Measurements from ENCODE around the gene CREB5. TPM values are rescaled to one million over a fixed set of nuclear protein-coding genes. Genes with fewer than 3 reads are reported as not detected.

The CREB5 gene
- total RNA-seq, 4 donors from 2014 or later, result 0.88 to 31.4 (median 15.9) TPM

DNA sequence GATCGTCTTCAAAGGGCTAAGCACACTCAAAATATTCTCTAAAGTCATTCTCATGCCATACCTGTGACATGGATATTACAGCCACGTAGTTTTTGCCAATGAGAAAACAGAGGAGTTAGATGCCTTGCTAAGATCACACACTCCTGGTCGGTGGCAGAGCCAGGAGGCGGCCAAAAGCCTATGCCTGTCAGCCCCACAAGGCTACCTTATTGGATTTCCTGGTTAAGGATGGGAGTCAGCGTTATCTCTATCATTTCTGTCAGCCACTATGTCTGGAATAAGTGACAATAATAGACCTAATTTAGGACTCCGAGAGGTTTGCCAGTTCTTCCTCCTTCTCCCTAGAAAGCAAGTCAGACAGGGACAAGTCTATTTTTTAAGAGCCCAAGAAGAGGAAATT lies 295.0 kb downstream of the CREB5 start:
- Histone ChIP-seq H3K4me1 (no peaks in the 10 kb centered on the region), H3K36me3 (no peaks in the 10 kb centered on the region), H3K4me3 (no peak overlapping the region), H3K9me3 (no peaks in the 10 kb centered on the region), H3K27ac (no peak overlapping the region), H3K27me3 (no peaks in the 10 kb centered on the region)
- no peak for DNase-seq
- no peak for TF ChIP-seq POLR2A (IDR thresholded peaks at IDR 0.05)
- TF ChIP-seq, protein P1, sequence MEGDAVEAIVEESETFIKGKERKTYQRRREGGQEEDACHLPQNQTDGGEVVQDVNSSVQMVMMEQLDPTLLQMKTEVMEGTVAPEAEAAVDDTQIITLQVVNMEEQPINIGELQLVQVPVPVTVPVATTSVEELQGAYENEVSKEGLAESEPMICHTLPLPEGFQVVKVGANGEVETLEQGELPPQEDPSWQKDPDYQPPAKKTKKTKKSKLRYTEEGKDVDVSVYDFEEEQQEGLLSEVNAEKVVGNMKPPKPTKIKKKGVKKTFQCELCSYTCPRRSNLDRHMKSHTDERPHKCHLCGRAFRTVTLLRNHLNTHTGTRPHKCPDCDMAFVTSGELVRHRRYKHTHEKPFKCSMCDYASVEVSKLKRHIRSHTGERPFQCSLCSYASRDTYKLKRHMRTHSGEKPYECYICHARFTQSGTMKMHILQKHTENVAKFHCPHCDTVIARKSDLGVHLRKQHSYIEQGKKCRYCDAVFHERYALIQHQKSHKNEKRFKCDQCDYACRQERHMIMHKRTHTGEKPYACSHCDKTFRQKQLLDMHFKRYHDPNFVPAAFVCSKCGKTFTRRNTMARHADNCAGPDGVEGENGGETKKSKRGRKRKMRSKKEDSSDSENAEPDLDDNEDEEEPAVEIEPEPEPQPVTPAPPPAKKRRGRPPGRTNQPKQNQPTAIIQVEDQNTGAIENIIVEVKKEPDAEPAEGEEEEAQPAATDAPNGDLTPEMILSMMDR (IDR thresholded peaks at IDR 0.05), result no peak

DNA sequence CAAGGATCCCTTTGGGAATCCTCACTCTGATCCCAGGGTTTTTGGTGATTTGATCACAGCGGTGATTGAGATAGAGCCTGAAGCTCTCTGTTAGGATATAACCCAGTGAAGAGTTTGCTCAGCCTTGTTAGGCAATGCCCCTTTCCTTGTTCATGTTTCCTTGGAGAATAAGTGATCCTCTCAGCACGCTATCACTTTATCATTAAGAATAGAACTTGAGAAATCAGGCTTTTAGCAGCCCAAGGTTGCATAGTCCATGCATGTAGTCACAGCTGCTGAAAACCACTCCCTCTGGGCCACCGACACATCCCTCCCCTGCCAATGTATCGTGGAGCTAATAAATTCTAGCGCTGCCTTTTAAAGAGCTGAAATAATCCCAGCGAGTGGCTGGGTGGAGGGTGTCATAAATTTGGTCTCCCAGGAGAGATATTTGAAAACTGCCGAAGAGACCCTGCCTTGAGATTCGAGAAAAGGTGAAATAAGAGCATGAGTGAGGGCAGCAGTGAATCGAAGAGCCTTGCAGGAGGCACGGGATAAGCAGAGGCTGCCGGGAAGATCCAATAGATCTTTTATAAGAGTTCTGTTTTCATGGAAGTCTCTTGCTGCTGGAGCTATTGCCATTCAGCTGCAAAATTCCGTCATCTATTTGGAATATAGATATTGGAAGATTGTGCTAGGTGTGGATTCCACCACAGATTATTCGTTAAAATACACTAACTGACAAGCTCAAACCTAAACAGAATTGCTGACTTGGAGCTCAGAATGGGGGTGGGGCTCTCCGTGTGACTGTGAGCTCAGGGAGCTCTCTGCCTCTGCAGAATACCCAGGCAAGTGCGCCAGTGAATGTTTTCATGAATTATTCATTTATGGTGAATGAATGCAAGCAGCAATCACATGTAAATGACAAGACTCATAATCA lies 296.0 kb downstream of the CREB5 start:
- TF ChIP-seq, protein P1 (IDR thresholded peaks at IDR 0.05), result no peak
- no peak for TF ChIP-seq POLR2A (IDR thresholded peaks at IDR 0.05)
- no peaks in the 10 kb centered on the region for H3K4me1 ChIP-seq
- DNase-seq, result no peak
- no peaks in the 10 kb centered on the region for H3K27me3 ChIP-seq
- H3K9me3 ChIP-seq, result no peaks in the 10 kb centered on the region
- H3K27ac ChIP-seq, result no peak overlapping the region
- no peaks in the 10 kb centered on the region for H3K36me3 ChIP-seq
- no peak overlapping the region for H3K4me3 ChIP-seq

DNA sequence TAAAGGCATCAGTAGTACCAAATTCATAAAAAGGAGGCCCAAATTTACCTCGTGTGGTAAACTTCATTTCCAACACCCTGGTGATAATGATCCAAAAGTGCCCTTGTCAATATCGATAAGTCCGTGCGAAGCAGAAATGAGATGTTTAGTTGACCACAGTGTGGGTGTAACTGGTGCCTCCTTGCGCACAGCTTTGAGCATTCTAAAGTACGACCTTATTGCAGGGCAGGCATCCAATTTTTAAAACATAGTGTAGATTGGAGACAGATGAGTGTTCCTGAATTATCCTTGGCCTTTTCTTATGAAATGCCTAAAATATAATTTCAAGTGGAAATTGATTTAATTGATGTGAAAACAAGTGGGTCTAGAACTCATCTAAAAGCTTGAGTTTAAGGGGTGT lies 297.4 kb downstream of the CREB5 start:
- no peaks in the 10 kb centered on the region for H3K36me3 ChIP-seq
- no peak overlapping the region for H3K27ac ChIP-seq
- H3K9me3 ChIP-seq, result no peaks in the 10 kb centered on the region
- no peak overlapping the region for H3K4me3 ChIP-seq
- no peak for DNase-seq
- H3K27me3 ChIP-seq, result no peaks in the 10 kb centered on the region
- no peak for TF ChIP-seq POLR2A (IDR thresholded peaks at IDR 0.05)
- TF ChIP-seq, protein P1 (IDR thresholded peaks at IDR 0.05), result no peak
- no peaks in the 10 kb centered on the region for H3K4me1 ChIP-seq

DNA sequence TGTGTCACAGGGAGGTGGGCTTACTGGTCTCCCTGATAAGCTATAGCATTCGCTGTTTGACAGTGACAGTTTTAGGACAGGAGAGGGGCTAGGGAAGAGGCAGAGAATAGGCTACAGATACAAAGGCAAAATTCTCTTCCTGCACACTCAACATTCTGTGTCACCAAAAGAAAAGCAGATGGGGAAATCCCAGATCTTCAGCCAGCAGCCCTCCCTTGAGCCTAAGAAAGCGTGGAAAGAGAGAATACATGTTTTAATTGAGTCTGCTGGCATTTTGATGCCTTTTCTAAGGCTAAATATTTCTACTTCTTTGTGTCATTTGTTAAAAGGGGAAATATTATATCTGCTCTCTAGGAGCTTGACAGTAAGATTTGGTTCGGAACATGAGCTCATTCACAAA lies 298.8 kb downstream of the CREB5 start:
- no peaks in the 10 kb centered on the region for H3K27me3 ChIP-seq
- no peaks in the 10 kb centered on the region for H3K4me1 ChIP-seq
- H3K27ac ChIP-seq, result no peak overlapping the region
- H3K9me3 ChIP-seq, result no peaks in the 10 kb centered on the region
- H3K36me3 ChIP-seq, result no peaks in the 10 kb centered on the region
- no peak for DNase-seq
- H3K4me3 ChIP-seq, result no peak overlapping the region
- no peak for TF ChIP-seq POLR2A (IDR thresholded peaks at IDR 0.05)
- TF ChIP-seq, protein P1 (IDR thresholded peaks at IDR 0.05), result no peak

DNA sequence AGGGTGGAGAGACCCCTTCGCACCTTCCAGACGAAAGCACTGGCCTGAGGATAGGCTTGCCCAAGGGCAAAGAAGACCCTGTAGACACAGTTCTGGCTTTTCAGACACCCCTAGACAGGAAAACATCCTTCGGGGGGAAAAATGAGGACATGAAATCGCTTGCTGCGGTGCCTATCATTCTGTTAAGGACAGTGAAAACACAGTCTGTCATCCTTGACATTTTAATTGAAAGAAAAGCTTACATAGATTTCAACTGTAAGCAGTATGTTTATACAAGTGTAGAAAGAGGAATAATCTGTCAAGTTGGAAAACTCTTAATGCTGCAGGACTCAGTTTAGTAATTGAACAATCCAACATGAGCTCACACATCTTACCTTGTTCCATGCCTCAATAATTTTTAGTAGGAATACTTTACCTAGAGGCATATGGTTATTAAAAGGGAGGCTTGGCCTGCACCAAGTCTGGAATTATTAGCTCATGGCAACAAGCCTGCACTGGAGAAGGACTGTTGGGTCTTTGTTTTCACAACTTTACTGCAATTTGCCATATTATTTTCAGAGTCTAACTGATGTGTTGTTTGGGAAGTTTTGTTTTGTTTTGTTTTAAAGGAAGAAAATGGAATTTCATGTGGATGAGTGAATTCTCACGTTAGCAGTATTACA lies 302.3 kb downstream of the CREB5 start:
- no peak overlapping the region for H3K27ac ChIP-seq
- no peak for TF ChIP-seq POLR2A (IDR thresholded peaks at IDR 0.05)
- TF ChIP-seq, protein P1 (IDR thresholded peaks at IDR 0.05), result no peak
- H3K27me3 ChIP-seq, result no peaks in the 10 kb centered on the region
- H3K4me3 ChIP-seq, result no peak overlapping the region
- no peaks in the 10 kb centered on the region for H3K9me3 ChIP-seq
- no peak for DNase-seq
- H3K4me1 ChIP-seq, result no peaks in the 10 kb centered on the region
- no peaks in the 10 kb centered on the region for H3K36me3 ChIP-seq
